Osteocyte (in vitro differentiated cells): ENCODE results near the gene WDR7. TPM values are rescaled to one million over a fixed set of nuclear protein-coding genes. Genes with fewer than 3 reads are reported as not detected.

Experiments
- DNase-seq: peaks from one replicate; pipeline ENCODE4 v3.0.0; 2021; ENCODE audit warnings: mixed read lengths; ENCODE audit not compliant: unreplicated experiment; ENCODE audit errors: extremely low spot score
- H3K27ac Mint-ChIP-seq: one replicate; pipeline ENCODE4 v1.8.0; 2021; ENCODE audit warnings: mild to moderate bottlenecking, mixed read lengths; ENCODE audit not compliant: unreplicated experiment
- H3K27me3 Mint-ChIP-seq: one replicate; pipeline ENCODE4 v1.8.0; 2021; ENCODE audit warnings: mixed read lengths; ENCODE audit not compliant: unreplicated experiment
- H3K36me3 Mint-ChIP-seq: one replicate; pipeline ENCODE4 v1.8.0; 2021; ENCODE audit warnings: mixed read lengths; ENCODE audit not compliant: unreplicated experiment
- H3K4me1 Mint-ChIP-seq: one replicate; pipeline ENCODE4 v1.8.0; 2021; ENCODE audit warnings: mixed read lengths; ENCODE audit not compliant: unreplicated experiment
- H3K4me3 Mint-ChIP-seq: one replicate; pipeline ENCODE4 v1.8.0; 2021; ENCODE audit warnings: mild to moderate bottlenecking, moderate library complexity, mixed read lengths; ENCODE audit not compliant: unreplicated experiment
- H3K9me3 Mint-ChIP-seq: one replicate; pipeline ENCODE4 v1.8.0; 2021; ENCODE audit warnings: mixed read lengths; ENCODE audit not compliant: unreplicated experiment
- CTCF ChIP-seq: fragments of 200-600 bp; sonication (generic); IDR thresholded peaks from 2 replicates; pipeline ENCODE4 v1.5.0; 2021; ENCODE audit warnings: antibody characterized with exemption, mild to moderate bottlenecking, moderate library complexity
- total RNA-seq: library from RNA; stranded (reverse); gene quantifications from 2 replicates; pipeline ENCODE4 v1.2.1, GENCODE V29; 2021

WDR7 gene
- total RNA-seq, 1 donor from 2014 or later, result 25.9 TPM

GRCh38 chr18:56988022-56988421 lies 336.9 kb downstream of the WDR7 start:
- Mint-ChIP-seq H3K9me3 (no peaks in the 10 kb centered on the region), H3K4me1 (peaks cover 3% of the 10 kb centered on the region), H3K27ac (no peak overlapping the region), H3K36me3 (no peaks in the 10 kb centered on the region), H3K4me3 (no peak overlapping the region), H3K27me3 (no peaks in the 10 kb centered on the region)
- no peak for DNase-seq
- TF ChIP-seq CTCF, result no peak

- TF ChIP-seq CTCF, result no peak
- H3K36me3 Mint-ChIP-seq, result no peaks in the 10 kb centered on the region
- H3K27ac Mint-ChIP-seq, result no peak overlapping the region
- peaks cover 3% of the 10 kb centered on the region for H3K4me1 Mint-ChIP-seq
- DNase-seq, result no peak
- H3K9me3 Mint-ChIP-seq, result no peaks in the 10 kb centered on the region
- no peak overlapping the region for H3K4me3 Mint-ChIP-seq
- H3K27me3 Mint-ChIP-seq, result no peaks in the 10 kb centered on the region
These were observed 339.5 kb downstream of the WDR7 start for GRCh38 chr18:56990678-56991077.

- Mint-ChIP-seq H3K27me3 (no peaks in the 10 kb centered on the region), H3K9me3 (no peaks in the 10 kb centered on the region), H3K4me3 (no peak overlapping the region), H3K36me3 (peaks cover under 1% of the 10 kb centered on the region), H3K27ac (no peak overlapping the region), H3K4me1 (peaks cover 3% of the 10 kb centered on the region)
- no peak for DNase-seq
- TF ChIP-seq CTCF, result no peak
These were observed 341.6 kb downstream of the WDR7 start for GRCh38 chr18:56992777-56993176.

GRCh38 chr18:56995579-56996188 lies 344.5 kb downstream of the WDR7 start:
- H3K27me3 Mint-ChIP-seq, result no peaks in the 10 kb centered on the region
- H3K4me3 Mint-ChIP-seq, result no peak overlapping the region
- DNase-seq, result no peak
- peaks cover 8% of the 10 kb centered on the region for H3K4me1 Mint-ChIP-seq
- no peak for TF ChIP-seq CTCF
- no peaks in the 10 kb centered on the region for H3K9me3 Mint-ChIP-seq
- H3K27ac Mint-ChIP-seq, result no peak overlapping the region
- peaks cover 2% of the 10 kb centered on the region for H3K36me3 Mint-ChIP-seq

GRCh38 chr18:56997200-56997599 lies 346.0 kb downstream of the WDR7 start:
- Mint-ChIP-seq H3K36me3 (peaks cover 2% of the 10 kb centered on the region), H3K4me1 (peaks cover 14% of the 10 kb centered on the region), H3K27me3 (no peaks in the 10 kb centered on the region), H3K4me3 (no peak overlapping the region), H3K27ac (no peak overlapping the region), H3K9me3 (no peaks in the 10 kb centered on the region)
- no peak for TF ChIP-seq CTCF
- DNase-seq, result no peak
